Lower leg skin (tissue), 3 donors: ENCODE results near the gene GSPT2.

Experiments
- POLR2A ChIP-seq, 2 donors: fragments of 450-650 bp; IDR thresholded peaks; one replicate each; pipeline ENCODE4 v1.6.1; 2016 to 2017; ENCODE audit warnings: antibody characterized with exemption in 2 of 2, mild to moderate bottlenecking in 1 of 2, moderate library complexity in 1 of 2
- TF ChIP-seq, protein P1 (sequence below), 3 donors: fragments of 450-650 bp; IDR thresholded peaks; one replicate each; pipeline ENCODE4 v1.5.1; 2016; ENCODE audit warnings: antibody characterized with exemption in 3 of 3, mild to moderate bottlenecking in 3 of 3, moderate library complexity in 2 of 3

DNA sequence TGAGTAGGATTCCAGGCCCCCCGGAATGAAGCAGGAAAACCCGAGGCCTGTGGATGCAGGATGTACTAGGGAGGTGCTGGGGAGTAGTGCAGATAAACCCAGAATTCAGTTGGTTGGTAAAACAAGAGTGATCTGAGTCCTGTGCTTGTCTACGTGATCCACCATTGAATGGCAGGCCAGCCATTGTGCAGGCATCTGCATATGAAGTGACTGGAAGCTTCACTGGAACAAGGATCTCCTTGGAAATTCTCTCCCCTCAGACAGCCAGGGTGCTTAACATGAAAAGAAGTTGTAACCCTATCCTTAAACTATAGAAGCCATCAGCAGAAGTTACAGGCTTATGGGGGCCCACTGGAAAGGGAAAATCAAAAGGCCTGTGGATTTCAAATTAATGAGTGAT is 656 bp upstream of the GSPT2 start:
- TF ChIP-seq, protein P1, sequence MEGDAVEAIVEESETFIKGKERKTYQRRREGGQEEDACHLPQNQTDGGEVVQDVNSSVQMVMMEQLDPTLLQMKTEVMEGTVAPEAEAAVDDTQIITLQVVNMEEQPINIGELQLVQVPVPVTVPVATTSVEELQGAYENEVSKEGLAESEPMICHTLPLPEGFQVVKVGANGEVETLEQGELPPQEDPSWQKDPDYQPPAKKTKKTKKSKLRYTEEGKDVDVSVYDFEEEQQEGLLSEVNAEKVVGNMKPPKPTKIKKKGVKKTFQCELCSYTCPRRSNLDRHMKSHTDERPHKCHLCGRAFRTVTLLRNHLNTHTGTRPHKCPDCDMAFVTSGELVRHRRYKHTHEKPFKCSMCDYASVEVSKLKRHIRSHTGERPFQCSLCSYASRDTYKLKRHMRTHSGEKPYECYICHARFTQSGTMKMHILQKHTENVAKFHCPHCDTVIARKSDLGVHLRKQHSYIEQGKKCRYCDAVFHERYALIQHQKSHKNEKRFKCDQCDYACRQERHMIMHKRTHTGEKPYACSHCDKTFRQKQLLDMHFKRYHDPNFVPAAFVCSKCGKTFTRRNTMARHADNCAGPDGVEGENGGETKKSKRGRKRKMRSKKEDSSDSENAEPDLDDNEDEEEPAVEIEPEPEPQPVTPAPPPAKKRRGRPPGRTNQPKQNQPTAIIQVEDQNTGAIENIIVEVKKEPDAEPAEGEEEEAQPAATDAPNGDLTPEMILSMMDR (IDR thresholded peaks at IDR 0.05): no peak
- no peak for TF ChIP-seq POLR2A (IDR thresholded peaks at IDR 0.05)
